A549 treated with DMSO at 1 μM for 4 hours (cell line): ENCODE results near the gene FES. TPM values are rescaled to one million over a fixed set of nuclear protein-coding genes. Genes with fewer than 3 reads are reported as not detected.

Experiments
- total RNA-seq: library from RNA; stranded (reverse); fragments of 200-300 nt; extraction: Qiagen RNA extraction; gene quantifications from 5 replicates; pipeline ENCODE4 v1.2.3, GENCODE V29; 2022; ENCODE audit warnings: low read depth

Gene FES
- 0.69 to 0.88 TPM (median 0.71 TPM) in 5 replicates for total RNA-seq

GRCh38 chr15:90883976-90884718 is at the start of gene FES:
TSS of gene FES (plus strand) at chr15:90884504. CDS start at chr15:90885046, 542 bp downstream.

GRCh38 chr15:90868261-90868689 is 16.0 kb upstream of the FES start, which contains the start of gene FURIN:
TSS of gene FURIN (plus strand) at chr15:90868588. CDS start at chr15:90875741, 7,153 bp downstream.

GRCh38 chr15:90902840-90903732 is 18.8 kb downstream of the FES start, which contains the start of gene MAN2A2:
TSS of gene MAN2A2 (plus strand) at chr15:90903302. CDS start at chr15:90904208, 906 bp downstream.

GRCh38 chr15:90931828-90932659 is 47.7 kb downstream of the FES start, which contains the start of gene HDDC3:
TSS of gene HDDC3 (minus strand) at chr15:90932549. CDS start at chr15:90932540, 9 bp downstream.

GRCh38 chr15:90934949-90935751 is 50.8 kb downstream of the FES start, which contains the start of gene UNC45A:
TSS of gene UNC45A (plus strand) at chr15:90935285. CDS start at chr15:90935325, 40 bp downstream.

Other genes starting within 250 kb of the FES start
- 12.1 to 15.5 TPM (median 12.4 TPM) in 5 replicates for gene BLM, start 167.2 kb upstream of the FES start, total RNA-seq
- gene FURIN, start 15.9 kb upstream of the FES start, total RNA-seq = 47.3 to 60.2 TPM (median 51.6 TPM) in 5 replicates
- gene MAN2A2, start 18.8 kb downstream of the FES start, total RNA-seq = 27.5 to 32.0 TPM (median 30.1 TPM) in 5 replicates
- 31.9 to 34.3 TPM (median 32.7 TPM) in 5 replicates for gene HDDC3, start 48.0 kb downstream of the FES start, total RNA-seq
- 57.3 to 63.7 TPM (median 57.7 TPM) in 5 replicates for gene UNC45A, start 50.8 kb downstream of the FES start, total RNA-seq
- 25.3 to 40.0 TPM (median 33.0 TPM) in 5 replicates for gene RCCD1, start 70.4 kb downstream of the FES start, total RNA-seq
- gene PRC1, start 110.0 kb downstream of the FES start, total RNA-seq = 198 to 234 TPM (median 215 TPM) in 5 replicates
- 13.6 to 20.3 TPM (median 14.7 TPM) in 5 replicates for gene VPS33B, start 138.1 kb downstream of the FES start, total RNA-seq
- 0.02 to 0.03 TPM (median 0.03 TPM) in 4 of 5 replicates, not detected in the other for gene SV2B, start 215.8 kb downstream of the FES start, total RNA-seq